Suprapubic skin (tissue), 4 donors: Measurements from ENCODE around the gene CEP126. TPM values are rescaled to one million over a fixed set of nuclear protein-coding genes. Genes with fewer than 3 reads are reported as not detected.
"Not testable (repeated sequence)": the region's sequence is repeated elsewhere in the genome, so short reads cannot be mapped to it uniquely, and the experiment has no call there.

Source experiments
- DNase-seq, 2 donors: peaks; one replicate each; pipeline ENCODE4 v3.0.0-alpha.2; 2019; ENCODE audit warnings: low spot score in 2 of 2
- H3K27ac ChIP-seq: fragments of 200-600 bp; sonication (generic); one replicate; pipeline ENCODE4 v1.5.1; 2019
- H3K27me3 ChIP-seq: fragments of 200-600 bp; sonication (generic); one replicate; pipeline ENCODE4 v1.5.1; 2019
- H3K36me3 ChIP-seq: fragments of 200-600 bp; sonication (generic); one replicate; pipeline ENCODE4 v1.5.1; 2019
- H3K4me1 ChIP-seq: fragments of 200-600 bp; sonication (generic); one replicate; pipeline ENCODE4 v1.5.1; 2019
- H3K4me3 ChIP-seq: fragments of 200-600 bp; sonication (generic); one replicate; pipeline ENCODE4 v1.5.1; 2019; ENCODE audit warnings: mild to moderate bottlenecking
- H3K9me3 ChIP-seq: fragments of 200-600 bp; sonication (generic); one replicate; pipeline ENCODE4 v1.5.1; 2019
- EP300 ChIP-seq: sonication (generic); formaldehyde crosslinking; IDR thresholded peaks from one replicate; pipeline ENCODE4 v1.6.1; 2017; ENCODE audit warnings: antibody characterized with exemption
- POLR2A ChIP-seq, 2 donors: fragments of 450-650 bp; IDR thresholded peaks; one replicate each; pipeline ENCODE4 v1.6.1; 2017; ENCODE audit warnings: antibody characterized with exemption in 2 of 2, mild to moderate bottlenecking in 2 of 2, moderate library complexity in 2 of 2
- POLR2AphosphoS5 ChIP-seq, 3 donors: sonication (generic); formaldehyde crosslinking; IDR thresholded peaks; one replicate each; pipeline ENCODE4 v1.6.1; 2017; ENCODE audit warnings: antibody characterized with exemption in 3 of 3
- WGBS: methylation state at CpG from one replicate; pipeline ENCODE4 v1.1.5; 2018; 5-methylcytosine and 5-hydroxymethylcytosine counted together
- total RNA-seq, 4 donors: library from RNA; depleted of rRNA; stranded (reverse); fragments of >200 nt; gene quantifications; one replicate each; pipeline ENCODE4 v1.1.0, GENCODE V29; 2016
- TF ChIP-seq, protein P1 (sequence below), 2 donors: fragments of 200-600 bp in 1 of 2; fragments of 450-650 bp in 1 of 2; sonication (generic) in 1 of 2; IDR thresholded peaks; one replicate each; pipeline ENCODE4 v1.5.1; 2016 to 2019; ENCODE audit warnings: antibody characterized with exemption in 2 of 2, mild to moderate bottlenecking in 1 of 2, moderate library complexity in 1 of 2

The CEP126 gene
- total RNA-seq, 4 donors from 2014 or later: 2.4 to 10.2 (median 4.6) TPM

DNA sequence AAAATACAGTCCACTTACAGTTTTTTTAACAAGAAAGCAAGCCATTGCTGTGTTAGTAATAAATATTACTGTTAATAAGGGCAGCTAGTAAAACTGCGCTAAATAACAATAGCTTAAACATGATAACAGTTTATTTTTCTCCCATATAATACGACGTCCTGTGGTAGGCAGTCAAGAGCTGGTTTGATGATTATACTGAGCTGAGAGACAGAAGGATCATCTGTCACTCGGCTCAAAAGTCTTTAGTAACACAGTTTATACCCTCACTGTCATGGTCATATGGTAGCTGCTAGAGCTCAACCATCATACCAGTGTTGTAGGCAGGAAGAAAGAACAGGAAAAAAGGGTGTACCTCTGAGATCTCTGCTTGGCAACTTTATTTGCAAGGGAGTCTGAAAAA is 30.6 kb downstream of the CEP126 start:
- Histone ChIP-seq H3K9me3 (no peaks in the 10 kb centered on the region), H3K27ac (no peak overlapping the region), H3K27me3 (no peaks in the 10 kb centered on the region), H3K4me1 (no peaks in the 10 kb centered on the region), H3K36me3 (peaks cover 10% of the 10 kb centered on the region), H3K4me3 (no peak overlapping the region)
- no peak for DNase-seq
- TF ChIP-seq POLR2AphosphoS5 (IDR thresholded peaks at IDR 0.05) (no peak), POLR2A (IDR thresholded peaks at IDR 0.05) (no peak)
- 93% methylated on average over 4 of the region's 4 CpGs for WGBS

DNA sequence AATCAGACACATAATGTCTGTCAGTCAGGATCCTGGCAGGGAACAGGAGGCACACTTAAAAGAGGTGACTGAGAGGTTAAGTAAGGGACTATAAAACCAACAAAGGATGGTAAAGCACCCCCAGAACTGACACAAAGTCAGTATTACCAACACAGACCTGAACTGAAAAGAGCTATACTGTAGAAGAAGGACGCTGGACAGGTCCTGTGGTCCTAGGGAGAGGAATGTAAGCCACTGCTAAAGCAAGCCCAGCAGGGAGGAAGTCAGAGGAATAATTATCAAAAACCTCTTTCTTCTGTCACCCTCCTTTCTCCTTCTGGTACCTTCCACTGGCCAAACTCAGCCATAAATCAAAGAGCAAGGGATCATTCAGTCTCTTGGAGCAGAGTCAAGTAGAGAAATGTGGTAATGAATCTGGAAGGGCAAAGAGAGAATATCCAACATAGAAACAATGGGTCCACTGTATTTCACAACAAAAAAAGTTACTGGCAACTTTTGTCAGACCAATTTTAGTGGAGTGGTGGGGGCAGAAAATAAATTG is 34.9 kb downstream of the CEP126 start:
- Histone ChIP-seq H3K4me1 (no peaks in the 10 kb centered on the region), H3K27ac (no peak overlapping the region), H3K27me3 (no peaks in the 10 kb centered on the region), H3K9me3 (no peaks in the 10 kb centered on the region), H3K36me3 (peaks cover 10% of the 10 kb centered on the region), H3K4me3 (no peak overlapping the region)
- WGBS: 55% methylated on average over 1 of the region's 1 CpG
- TF ChIP-seq, protein P1, sequence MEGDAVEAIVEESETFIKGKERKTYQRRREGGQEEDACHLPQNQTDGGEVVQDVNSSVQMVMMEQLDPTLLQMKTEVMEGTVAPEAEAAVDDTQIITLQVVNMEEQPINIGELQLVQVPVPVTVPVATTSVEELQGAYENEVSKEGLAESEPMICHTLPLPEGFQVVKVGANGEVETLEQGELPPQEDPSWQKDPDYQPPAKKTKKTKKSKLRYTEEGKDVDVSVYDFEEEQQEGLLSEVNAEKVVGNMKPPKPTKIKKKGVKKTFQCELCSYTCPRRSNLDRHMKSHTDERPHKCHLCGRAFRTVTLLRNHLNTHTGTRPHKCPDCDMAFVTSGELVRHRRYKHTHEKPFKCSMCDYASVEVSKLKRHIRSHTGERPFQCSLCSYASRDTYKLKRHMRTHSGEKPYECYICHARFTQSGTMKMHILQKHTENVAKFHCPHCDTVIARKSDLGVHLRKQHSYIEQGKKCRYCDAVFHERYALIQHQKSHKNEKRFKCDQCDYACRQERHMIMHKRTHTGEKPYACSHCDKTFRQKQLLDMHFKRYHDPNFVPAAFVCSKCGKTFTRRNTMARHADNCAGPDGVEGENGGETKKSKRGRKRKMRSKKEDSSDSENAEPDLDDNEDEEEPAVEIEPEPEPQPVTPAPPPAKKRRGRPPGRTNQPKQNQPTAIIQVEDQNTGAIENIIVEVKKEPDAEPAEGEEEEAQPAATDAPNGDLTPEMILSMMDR (IDR thresholded peaks at IDR 0.05): no peak
- TF ChIP-seq POLR2A (IDR thresholded peaks at IDR 0.05): no peak
- no peak for TF ChIP-seq POLR2AphosphoS5 (IDR thresholded peaks at IDR 0.05)
- no peak for TF ChIP-seq EP300
- no peak for DNase-seq

DNA sequence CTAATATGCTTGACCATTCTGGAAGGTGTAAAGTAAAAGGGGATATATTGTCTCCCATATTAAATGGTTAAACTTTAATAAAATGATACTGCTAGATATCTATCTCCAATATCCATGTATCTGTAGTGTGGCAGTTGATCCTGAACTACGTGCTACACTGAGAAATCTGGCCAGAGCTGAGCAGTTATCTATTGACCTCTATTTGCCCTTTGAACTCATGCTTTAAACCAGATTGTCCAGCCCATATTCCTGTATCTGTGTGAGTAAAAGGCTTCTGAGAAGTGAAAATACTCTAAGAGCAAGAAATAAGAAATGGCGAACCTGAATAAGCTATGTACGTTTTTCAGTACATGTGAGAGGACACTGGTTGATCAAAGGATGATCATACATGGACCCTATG is 40.5 kb downstream of the CEP126 start:
- H3K4me1 ChIP-seq: no peaks in the 10 kb centered on the region
- H3K4me3 ChIP-seq: no peak overlapping the region
- 88% methylated on average over 3 of the region's 3 CpGs for WGBS
- no peaks in the 10 kb centered on the region for H3K27me3 ChIP-seq
- H3K27ac ChIP-seq: no peak overlapping the region
- TF ChIP-seq POLR2AphosphoS5 (IDR thresholded peaks at IDR 0.05): no peak
- no peaks in the 10 kb centered on the region for H3K9me3 ChIP-seq
- no peak for DNase-seq
- H3K36me3 ChIP-seq: peaks cover 7% of the 10 kb centered on the region

DNA sequence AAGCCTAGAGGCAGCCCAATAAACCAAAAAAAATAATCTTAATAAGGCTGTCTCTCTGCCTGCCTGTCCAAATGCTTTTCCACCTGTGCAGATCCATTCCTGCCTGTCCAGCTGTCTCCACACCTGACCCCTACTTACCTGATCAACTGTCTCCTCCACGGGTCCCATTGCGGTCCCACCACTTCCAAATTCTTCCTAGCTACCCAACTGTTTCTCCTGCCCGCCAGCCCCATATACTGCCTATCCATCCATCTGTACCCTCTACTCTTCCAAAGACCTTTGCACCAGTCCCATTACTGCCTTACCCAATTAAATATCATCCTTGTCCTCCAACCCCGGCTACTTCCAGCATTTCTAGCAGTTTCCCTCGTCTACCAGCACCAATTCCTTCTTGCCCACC is 40.9 kb downstream of the CEP126 start:
- no peak for DNase-seq
- no peak overlapping the region for H3K27ac ChIP-seq
- TF ChIP-seq EP300 (no peak), POLR2AphosphoS5 (IDR thresholded peaks at IDR 0.05) (no peak), POLR2A (IDR thresholded peaks at IDR 0.05) (no peak)
- TF ChIP-seq, protein P1 (IDR thresholded peaks at IDR 0.05): no peak
- no peaks in the 10 kb centered on the region for H3K9me3 ChIP-seq
- no peaks in the 10 kb centered on the region for H3K4me1 ChIP-seq
- H3K4me3 ChIP-seq: no peak overlapping the region
- peaks cover 7% of the 10 kb centered on the region for H3K36me3 ChIP-seq
- H3K27me3 ChIP-seq: no peaks in the 10 kb centered on the region
- 91% methylated on average over 5 of the region's 5 CpGs for WGBS

DNA sequence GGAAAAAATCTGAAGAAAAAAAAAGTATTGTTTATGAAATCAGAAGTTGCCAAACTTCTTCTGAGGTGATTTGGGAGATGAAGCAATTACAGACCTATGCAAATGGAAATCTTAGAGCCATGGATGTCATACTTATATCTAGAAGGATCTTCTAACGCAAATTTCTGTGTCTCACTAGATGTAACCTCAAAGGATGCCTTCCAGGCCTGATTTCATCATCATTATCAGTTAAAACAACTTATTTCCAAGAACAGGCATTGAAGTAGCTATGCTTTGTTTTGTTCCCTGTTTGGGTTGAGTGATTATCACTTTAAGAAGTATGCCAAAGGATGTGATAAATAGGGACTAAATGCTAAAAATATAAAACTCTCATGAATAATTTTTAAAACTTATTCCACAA is 45.4 kb downstream of the CEP126 start:
- Histone ChIP-seq H3K4me3 (no peak overlapping the region), H3K9me3 (no peaks in the 10 kb centered on the region), H3K4me1 (no peaks in the 10 kb centered on the region), H3K36me3 (peaks cover 7% of the 10 kb centered on the region), H3K27me3 (no peaks in the 10 kb centered on the region), H3K27ac (no peak overlapping the region)
- TF ChIP-seq, protein P1 (IDR thresholded peaks at IDR 0.05): no peak
- no peak for TF ChIP-seq POLR2A (IDR thresholded peaks at IDR 0.05)
- TF ChIP-seq EP300: no peak
- no peak for TF ChIP-seq POLR2AphosphoS5 (IDR thresholded peaks at IDR 0.05)
- WGBS: 58% methylated on average over 1 of the region's 1 CpG
- no peak for DNase-seq

DNA sequence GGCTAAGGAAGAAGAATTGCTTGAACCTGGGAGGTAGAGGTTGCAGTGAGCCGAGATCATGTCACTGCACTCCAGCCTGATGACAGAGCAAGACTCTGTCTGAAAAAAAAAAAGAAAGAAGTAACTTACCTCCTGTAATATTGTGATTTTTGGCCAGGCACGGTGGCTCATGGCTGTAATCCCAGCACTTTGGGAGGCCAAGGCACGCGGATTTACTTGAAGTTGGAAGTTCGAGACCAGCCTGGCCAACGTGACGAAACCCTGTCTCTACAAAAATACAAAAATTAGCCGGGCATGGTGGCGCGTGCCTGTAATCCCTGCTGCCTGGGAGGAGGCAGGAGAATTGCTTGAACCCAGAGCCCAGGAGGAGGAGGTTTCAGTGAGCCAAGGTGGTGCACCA is 49.4 kb downstream of the CEP126 start:
- DNase-seq, H3K36me3 ChIP-seq, H3K9me3 ChIP-seq, H3K4me1 ChIP-seq, H3K27ac ChIP-seq, H3K4me3 ChIP-seq, H3K27me3 ChIP-seq: not testable (repeated sequence)
- WGBS: 96% methylated on average over 10 of the region's 10 CpGs

DNA sequence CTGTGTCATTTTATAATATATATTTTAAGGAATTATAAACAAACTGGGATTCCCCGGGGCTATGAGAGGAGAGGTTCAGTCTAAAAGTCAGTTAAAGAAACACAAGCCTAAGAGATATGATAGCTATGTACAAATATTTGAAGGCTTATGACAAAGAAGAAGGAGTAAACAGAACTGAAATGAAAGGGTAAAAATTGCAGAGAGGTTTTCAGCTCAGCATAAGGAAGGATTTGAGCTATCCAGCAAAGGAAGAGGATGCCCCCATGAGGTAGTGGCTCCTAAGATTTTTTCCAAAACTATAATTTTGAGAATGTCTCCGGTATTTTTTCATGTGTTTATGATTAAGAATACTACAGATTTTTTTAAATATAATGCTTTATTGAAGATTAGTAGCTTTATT is 59.4 kb downstream of the CEP126 start:
- H3K36me3 ChIP-seq: no peaks in the 10 kb centered on the region
- WGBS: 37% methylated on average over 2 of the region's 2 CpGs
- H3K9me3 ChIP-seq: no peaks in the 10 kb centered on the region
- no peak for TF ChIP-seq POLR2A (IDR thresholded peaks at IDR 0.05)
- TF ChIP-seq, protein P1 (IDR thresholded peaks at IDR 0.05): no peak
- TF ChIP-seq EP300: no peak
- no peak for TF ChIP-seq POLR2AphosphoS5 (IDR thresholded peaks at IDR 0.05)
- H3K27me3 ChIP-seq: no peaks in the 10 kb centered on the region
- no peak for DNase-seq
- H3K27ac ChIP-seq: no peak overlapping the region
- no peak overlapping the region for H3K4me3 ChIP-seq
- H3K4me1 ChIP-seq: no peaks in the 10 kb centered on the region
